ENCODE data around the gene FIGNL2.

Gene FIGNL2

GRCh38 chr12:51879102-51879501, 30.6 kb upstream of the FIGNL2 start:
- in situ Hi-C loops (cut with HindIII; ENCODE audit: low sequenced_read_pairs): no loop called here

- in situ Hi-C loops (cut with HindIII; ENCODE audit: low sequenced_read_pairs): no loop called here
These were observed 26.0 kb upstream of the FIGNL2 start for GRCh38 chr12:51874486-51874885.

DNA sequence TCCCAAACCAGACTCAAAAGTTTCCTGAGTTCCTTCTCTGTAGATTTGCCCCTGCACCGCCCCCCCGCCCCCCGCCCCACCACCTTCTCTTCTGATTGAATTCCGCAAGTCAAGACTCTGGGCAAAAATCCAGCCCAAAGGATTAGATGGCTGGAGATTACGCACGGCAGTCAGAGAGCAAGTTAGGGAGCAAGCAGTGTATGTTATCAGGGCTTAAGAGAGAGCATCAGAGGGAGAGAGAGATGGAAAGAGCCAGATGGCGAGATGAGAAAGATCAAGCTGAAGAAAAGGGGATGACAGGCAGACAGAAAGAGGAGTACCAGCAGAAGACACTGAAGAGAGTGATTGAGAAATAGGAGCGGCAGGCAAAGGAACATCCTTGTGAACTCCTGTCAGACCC, 25.5 kb upstream of the FIGNL2 start:
- in situ Hi-C loops (cut with HindIII; ENCODE audit: low sequenced_read_pairs): no loop called here

DNA sequence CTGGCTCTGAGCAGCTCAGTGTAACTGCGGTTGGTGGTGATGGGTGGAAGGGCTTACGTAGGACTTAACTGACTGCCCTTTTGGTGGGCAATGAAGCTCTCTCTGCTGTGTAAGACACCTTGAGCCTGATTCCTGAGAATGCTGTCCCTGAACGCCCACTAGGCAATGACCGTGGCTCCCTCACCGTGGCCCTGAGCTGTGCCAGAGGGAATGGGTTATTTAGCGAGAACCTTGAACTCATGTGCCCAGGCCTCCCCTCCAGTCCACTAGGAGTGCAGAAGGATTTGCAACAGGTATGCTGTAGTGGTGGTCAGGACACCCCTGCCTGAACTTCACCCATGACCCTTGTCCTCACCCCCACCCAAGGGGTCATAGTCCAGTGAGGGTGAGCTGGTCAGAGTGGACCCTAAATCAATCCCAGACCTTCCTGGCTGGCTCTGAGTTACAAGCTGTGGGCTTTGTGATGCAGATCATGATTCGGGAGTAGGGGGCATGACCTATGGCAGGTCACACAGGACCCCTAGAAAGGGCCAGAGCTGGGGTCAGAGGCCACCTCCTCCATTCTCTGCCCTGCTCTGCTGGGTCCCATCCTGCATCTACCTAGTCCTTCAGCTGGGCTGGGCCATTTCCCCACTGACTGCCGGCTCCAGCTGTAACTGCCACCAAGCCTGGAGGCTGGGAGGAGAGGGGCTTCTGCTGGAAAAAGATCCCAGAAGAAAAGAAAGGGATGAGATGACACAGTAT, 24.9 kb upstream of the FIGNL2 start:
- in situ Hi-C loops (cut with HindIII; ENCODE audit: low sequenced_read_pairs): no loop called here

GRCh38 chr12:51872689-51872981, 24.1 kb upstream of the FIGNL2 start:
- in situ Hi-C loops (cut with HindIII; ENCODE audit: low sequenced_read_pairs): no loop called here

DNA sequence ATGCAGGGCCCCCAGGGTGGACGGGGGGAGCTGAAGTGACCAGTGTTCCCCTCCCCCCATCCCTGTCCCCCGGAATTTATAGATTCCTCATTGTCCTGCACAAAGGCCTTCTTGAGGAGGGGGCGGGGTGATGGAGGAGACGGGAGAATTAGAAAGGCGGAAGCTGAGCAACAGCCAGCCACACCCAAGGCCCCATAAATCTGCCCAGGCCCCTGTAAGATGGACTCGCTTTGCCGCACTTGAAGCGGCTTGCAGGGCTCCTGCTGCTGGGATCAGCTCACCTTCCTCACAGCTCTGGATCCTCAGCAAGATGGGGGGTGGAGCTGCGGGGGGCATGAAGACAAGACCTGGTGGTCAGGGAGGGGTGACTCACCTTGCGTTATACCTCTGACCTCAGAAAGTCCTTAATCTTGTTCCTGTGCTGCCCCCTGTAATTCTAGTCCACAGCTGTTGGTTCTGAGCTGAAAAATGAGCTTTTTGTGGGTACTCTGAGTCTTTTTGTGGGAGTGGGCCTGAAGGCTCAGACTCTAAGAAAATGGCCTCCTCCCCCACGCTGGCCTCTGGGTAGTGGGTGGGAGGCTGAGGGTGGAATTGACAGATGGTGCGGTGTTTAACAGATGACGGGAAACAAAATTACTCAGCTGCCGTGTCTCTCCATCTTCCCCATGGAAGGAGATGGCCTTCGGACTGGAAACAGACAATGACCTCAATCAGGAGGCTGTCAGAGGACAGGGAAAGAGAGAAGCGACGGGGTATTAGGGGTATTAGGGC, 23.6 kb upstream of the FIGNL2 start:
- in situ Hi-C loops (cut with HindIII; ENCODE audit: low sequenced_read_pairs): no loop called here

GRCh38 chr12:51871126-51871525, 22.6 kb upstream of the FIGNL2 start:
- in situ Hi-C loops (cut with HindIII; ENCODE audit: low sequenced_read_pairs): no loop called here

DNA sequence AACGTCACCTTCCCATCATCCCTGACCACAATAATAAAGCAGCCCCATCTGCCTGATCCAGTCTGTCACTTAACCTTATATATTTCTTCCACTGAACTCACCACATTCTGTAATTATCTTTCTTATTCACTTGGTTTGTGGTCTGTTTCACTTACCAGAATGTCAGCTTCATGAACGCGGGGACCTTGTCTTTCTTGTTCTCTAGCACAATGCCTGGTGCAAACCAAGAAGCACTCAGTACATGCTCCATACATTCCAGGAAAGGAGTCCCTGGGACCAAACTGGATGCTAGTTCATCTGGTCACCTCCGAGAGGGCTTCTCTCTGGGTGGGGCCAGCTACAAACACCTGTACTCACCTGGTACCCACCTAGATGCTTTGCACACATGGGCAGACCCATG, 22.0 kb upstream of the FIGNL2 start:
- in situ Hi-C loops (cut with HindIII; ENCODE audit: low sequenced_read_pairs): no loop called here

GRCh38 chr12:51869931-51870330, 21.4 kb upstream of the FIGNL2 start:
- in situ Hi-C loops (cut with HindIII; ENCODE audit: low sequenced_read_pairs): no loop called here

DNA sequence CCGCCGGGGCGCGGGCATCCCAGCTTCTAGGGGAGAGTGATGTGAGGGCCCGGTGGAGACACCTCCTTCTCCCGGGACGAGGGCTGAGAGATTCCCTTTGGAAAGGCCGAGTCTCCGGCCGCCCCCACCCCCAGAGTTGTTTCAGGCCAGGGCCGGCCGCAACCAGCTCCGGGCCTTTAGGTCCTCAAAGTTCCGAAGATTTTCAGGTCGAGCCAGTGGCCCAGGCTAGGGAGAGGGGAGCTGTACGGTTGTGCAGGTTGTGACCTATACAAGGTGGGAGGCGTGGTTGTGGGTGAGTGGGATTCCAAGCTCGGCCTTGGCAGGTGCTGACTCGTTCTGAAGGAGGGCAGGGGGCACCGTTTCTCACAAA, 21.0 kb upstream of the FIGNL2 start:
- in situ Hi-C loops (cut with HindIII; ENCODE audit: low sequenced_read_pairs): no loop called here

DNA sequence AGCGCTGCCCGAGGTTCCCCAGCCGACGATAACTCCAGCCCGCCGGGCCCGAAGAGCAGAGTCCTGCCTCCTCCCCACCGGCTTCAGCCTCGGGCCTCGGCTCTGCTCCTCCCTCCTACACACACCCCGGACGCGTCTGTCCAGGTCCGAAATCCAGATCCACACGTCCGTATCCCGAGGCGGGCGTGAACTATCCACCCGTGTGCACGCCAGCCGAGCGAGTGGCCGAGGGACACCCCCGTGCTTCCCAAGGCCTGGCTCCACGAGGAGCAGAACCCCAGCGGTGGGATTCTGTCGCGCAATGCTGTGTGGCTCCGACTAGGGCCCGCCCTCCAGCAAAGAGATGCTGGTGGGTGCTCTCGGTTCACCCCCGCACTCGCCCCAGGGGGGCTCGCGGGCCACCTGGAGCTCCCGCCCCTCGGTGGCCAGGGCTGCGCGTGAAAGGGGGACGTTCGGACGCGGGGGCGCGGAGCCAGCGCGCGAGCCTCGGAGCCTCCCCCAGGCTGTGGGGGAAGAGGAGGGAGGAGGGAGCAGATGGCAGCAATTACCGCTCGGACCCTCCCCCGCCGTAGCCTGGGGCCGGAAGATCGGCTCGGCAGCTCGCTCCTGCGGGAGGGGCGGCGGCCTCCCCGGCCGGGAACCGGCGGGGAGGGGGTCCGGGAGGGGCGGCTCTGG, 20.4 kb upstream of the FIGNL2 start:
- in situ Hi-C loops (cut with HindIII; ENCODE audit: low sequenced_read_pairs): no loop called here

- in situ Hi-C loops (cut with HindIII; ENCODE audit: low sequenced_read_pairs): no loop called here
These were observed 19.4 kb upstream of the FIGNL2 start for GRCh38 chr12:51867796-51868428.

DNA sequence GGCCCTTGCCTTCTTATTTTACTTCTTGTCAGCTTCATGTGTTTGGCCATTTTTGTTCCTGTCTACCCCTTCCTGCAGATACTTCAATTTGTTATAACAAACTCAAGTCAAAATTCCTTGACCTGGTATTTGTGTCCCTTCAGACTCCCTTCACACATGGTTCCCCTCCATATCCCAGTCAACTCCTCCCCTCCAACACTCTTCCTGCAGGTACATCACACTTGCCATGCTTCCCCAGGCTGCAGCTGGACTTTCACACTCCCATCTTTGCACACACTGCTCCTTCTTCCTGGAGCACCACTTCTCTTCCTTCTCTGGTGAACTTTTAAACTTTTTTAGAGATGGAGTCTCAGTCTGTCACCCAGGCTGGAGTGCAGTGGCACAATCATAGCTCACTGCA, 18.9 kb upstream of the FIGNL2 start:
- in situ Hi-C loops (cut with HindIII; ENCODE audit: low sequenced_read_pairs): no loop called here

DNA sequence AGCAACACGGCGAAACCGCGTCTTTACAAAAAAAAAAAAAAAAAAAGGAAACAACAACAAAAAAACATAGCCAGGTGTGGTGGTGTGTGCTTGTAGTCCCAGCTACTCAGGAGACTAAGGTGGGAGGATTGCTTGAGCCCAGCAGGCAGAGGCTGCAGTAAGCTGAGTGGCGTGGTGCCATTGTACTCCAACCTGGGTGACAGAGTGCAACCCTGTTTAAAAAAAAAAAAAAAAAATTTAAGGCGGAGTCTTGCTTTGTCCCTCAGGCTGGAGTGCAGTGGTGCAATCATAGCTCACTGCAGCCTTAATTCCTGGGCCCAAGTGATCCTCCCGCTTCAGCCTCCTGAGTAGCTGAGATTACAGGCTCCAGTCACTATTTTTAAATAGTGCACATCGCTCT, 18.2 kb upstream of the FIGNL2 start:
- in situ Hi-C loops (cut with HindIII; ENCODE audit: low sequenced_read_pairs): no loop called here

GRCh38 chr12:51866324-51866723, 17.8 kb upstream of the FIGNL2 start:
- in situ Hi-C loops (cut with HindIII; ENCODE audit: low sequenced_read_pairs): no loop called here

DNA sequence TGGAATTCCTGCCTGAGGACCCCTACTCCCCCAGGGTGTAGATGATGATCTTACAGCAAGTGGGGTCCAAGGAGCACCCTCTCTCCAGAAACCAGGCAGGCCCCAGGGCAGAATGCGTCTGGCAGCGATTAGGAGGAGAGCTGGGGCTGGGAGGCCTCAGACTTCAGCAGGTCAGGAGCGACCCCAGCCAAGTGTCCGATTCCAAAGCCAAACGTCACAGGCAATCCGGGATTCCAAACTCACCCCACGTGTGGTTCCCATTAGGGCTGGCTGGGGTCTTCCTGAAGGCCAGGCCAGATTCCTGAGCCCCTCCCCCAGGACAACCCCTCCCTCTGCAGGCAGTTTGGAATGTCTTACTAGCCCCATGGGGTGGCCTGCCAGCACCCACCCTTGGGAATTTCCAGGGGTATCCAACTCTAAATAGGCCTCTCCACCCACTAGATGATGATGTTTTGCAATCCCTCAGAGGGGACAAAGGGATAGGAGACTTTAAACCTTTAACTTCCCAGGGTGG, 17.3 kb upstream of the FIGNL2 start:
- in situ Hi-C loops (cut with HindIII; ENCODE audit: low sequenced_read_pairs): no loop called here

GRCh38 chr12:51864833-51865670, 16.5 kb upstream of the FIGNL2 start:
- in situ Hi-C loops (cut with HindIII; ENCODE audit: low sequenced_read_pairs): no loop called here

DNA sequence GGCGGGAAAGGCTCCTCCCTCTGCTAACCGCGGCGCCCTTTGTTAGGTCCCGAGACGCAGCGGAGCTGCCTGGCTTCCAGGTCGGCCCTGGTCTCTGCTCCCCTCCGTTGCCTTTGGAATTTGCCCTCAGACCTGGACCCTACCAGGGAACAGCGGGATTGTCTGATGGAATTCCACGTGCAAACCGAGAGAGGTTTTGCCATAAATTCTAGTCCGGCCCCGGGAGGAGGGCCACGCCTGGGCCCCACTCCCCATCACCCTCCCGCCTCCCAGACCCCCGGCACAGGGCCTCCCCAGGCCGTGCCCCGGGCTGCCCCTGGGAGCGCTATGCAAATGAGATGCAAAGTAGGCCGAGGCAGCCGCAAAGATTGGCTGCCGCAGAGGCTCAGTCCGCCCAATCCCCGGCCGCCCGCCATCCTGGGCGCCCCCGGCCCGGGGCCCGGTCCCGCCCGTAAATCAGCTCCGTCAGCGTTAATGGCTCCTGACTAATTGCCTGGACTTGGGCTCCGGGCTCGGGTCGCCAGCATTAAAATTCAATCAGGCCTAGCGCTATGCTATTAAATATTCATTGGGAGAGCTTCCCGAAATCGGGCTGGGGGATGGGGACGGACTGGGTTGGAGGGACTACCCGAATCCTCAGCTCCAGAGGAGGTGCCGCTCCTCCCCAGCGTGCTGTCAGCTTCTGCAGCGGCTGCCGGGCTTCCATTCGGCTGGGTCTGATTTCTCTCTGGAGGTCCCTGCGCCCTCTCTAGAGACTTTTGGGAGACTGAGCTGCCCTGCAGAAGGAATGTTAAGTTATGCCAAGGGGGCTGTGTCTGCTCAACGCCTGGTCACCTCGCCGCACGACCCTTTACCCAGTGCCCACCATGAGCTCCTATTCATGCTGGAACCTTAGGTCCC, 15.7 kb upstream of the FIGNL2 start:
- in situ Hi-C loops (cut with HindIII; ENCODE audit: low sequenced_read_pairs): no loop called here

DNA sequence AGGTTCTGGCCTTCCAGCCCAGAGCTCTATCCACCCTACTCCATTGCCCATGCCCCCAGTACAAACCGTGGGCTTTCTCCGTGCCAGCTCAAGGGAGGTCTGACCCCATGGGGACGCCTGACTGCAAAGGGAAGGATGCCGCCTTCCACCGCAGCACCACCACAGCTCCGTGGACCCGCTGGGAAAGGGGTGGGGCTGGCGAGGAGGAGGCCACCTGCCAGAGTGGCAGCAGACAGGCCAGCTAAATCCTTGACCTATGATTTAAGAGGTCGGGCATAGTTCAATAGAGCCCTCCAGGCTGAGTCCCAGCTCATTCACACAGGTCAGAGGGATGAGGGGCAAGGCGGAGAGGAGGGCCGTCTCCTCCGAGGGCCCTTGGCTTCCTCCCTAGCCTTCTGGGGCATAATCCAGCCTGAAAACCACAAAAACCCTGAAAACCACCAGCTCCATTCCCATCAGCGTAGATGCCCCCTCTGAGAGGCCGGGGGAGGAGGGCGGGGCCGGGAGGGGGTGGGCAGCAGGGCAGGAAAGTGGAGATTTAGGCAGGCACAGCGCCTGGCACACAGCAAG, 14.9 kb upstream of the FIGNL2 start:
- in situ Hi-C loops (cut with HindIII; ENCODE audit: low sequenced_read_pairs): no loop called here

Data from DLD1 (cell line).